Neural cell (in vitro differentiated cells): ENCODE measurements around the gene SLC38A1. TPM values are rescaled to one million over a fixed set of nuclear protein-coding genes. Genes with fewer than 3 reads are reported as not detected.

Source experiments
- H2AFZ ChIP-seq: fragments of 200-600, 300-800 bp; sonication (generic), shearing (Covaris generic); 2 replicates; pipeline ENCODE4 v1.6.0; 2014; ENCODE audit warnings: low read depth, mild to moderate bottlenecking, antibody characterized with exemption, low read length, moderate library complexity
- H3F3A ChIP-seq: fragments of 200-600 bp; shearing (Covaris generic); 2 replicates; pipeline ENCODE4 v1.6.1; 2016; ENCODE audit warnings: mild to moderate bottlenecking, moderate library complexity, mixed read lengths, antibody characterized with exemption, low read length; ENCODE audit not compliant: insufficient read depth, poor library complexity, severe bottlenecking
- H3K27ac ChIP-seq: fragments of 200-600, 300-800 bp; sonication (generic), shearing (Covaris generic); 2 replicates; pipeline ENCODE4 v1.5.1; 2014; ENCODE audit warnings: mild to moderate bottlenecking, low read length, moderate library complexity
- H3K27me3 ChIP-seq: fragments of 300-800, 200-600 bp; sonication (generic), shearing (Covaris generic); 2 replicates; pipeline ENCODE4 v1.6.0; 2014; ENCODE audit warnings: mild to moderate bottlenecking, low read depth, low read length, moderate library complexity; ENCODE audit not compliant: insufficient read depth
- H3K36me3 ChIP-seq: fragments of 300-800, 200-600 bp; sonication (generic), shearing (Covaris generic); 2 replicates; pipeline ENCODE4 v1.5.1; 2014; ENCODE audit warnings: mild to moderate bottlenecking, antibody characterized with exemption, low read length, moderate library complexity; ENCODE audit not compliant: insufficient read depth
- H3K4me2 ChIP-seq: fragments of 300-800, 200-600 bp; sonication (generic), shearing (Covaris generic); 2 replicates; pipeline ENCODE4 v1.6.0; 2014; ENCODE audit warnings: mild to moderate bottlenecking, low read length
- H3K4me3 ChIP-seq: fragments of 300-800, 200-600 bp; sonication (generic), shearing (Covaris generic); 2 replicates; pipeline ENCODE4 v1.5.1; 2014; ENCODE audit warnings: mild to moderate bottlenecking, low read length, moderate library complexity
- H3K79me2 ChIP-seq: fragments of 200-600 bp; shearing (Covaris generic); replicated peaks from 2 replicates; pipeline ENCODE4 v1.6.0; 2014; ENCODE audit warnings: mild to moderate bottlenecking, low read length, moderate library complexity; ENCODE audit not compliant: insufficient read depth
- H3K9ac ChIP-seq: fragments of 300-800, 200-600 bp; sonication (generic), shearing (Covaris generic); 2 replicates; pipeline ENCODE4 v1.6.1; 2016; ENCODE audit warnings: mild to moderate bottlenecking, low read length, mixed read lengths
- H3K9me2 ChIP-seq: fragments of 200-600 bp; shearing (Covaris generic); 2 replicates; pipeline ENCODE4 v1.6.1; 2016; ENCODE audit warnings: mild to moderate bottlenecking, low read length, mixed read lengths; ENCODE audit not compliant: insufficient read depth
- H3K9me3 ChIP-seq: fragments of 200-600, 300-800 bp; sonication (generic), shearing (Covaris generic); 2 replicates; pipeline ENCODE4 v1.6.1; 2016; ENCODE audit warnings: mild to moderate bottlenecking, mixed run types, low read length, moderate library complexity, mixed read lengths
- H4K20me1 ChIP-seq: fragments of 200-600 bp; shearing (Covaris generic); 2 replicates; pipeline ENCODE4 v1.6.1; 2016; ENCODE audit warnings: mild to moderate bottlenecking, mixed run types; ENCODE audit not compliant: insufficient read depth
- CTCF ChIP-seq: fragments of 450-650 bp; IDR thresholded peaks from 2 replicates; pipeline ENCODE4 v1.5.1; 2014; ENCODE audit warnings: antibody characterized with exemption, mild to moderate bottlenecking, moderate library complexity; ENCODE audit not compliant: poor library complexity, severe bottlenecking
- EP300 ChIP-seq: fragments of 450-650 bp; conservative IDR thresholded peaks from 2 replicates; pipeline ENCODE4 v1.6.1; 2014; ENCODE audit warnings: antibody characterized with exemption, mild to moderate bottlenecking, moderate library complexity; ENCODE audit not compliant: poor library complexity, severe bottlenecking
- EZH2 ChIP-seq: fragments of 200-600, 300-800 bp; shearing (Covaris generic), sonication (generic); IDR thresholded peaks from 2 replicates; pipeline ENCODE4 v1.6.1; 2014; ENCODE audit warnings: antibody characterized with exemption, low read length, borderline replicate concordance, mild to moderate bottlenecking; ENCODE audit not compliant: insufficient read depth, poor library complexity, severe bottlenecking
- MXI1 ChIP-seq: fragments of 450-650 bp; conservative IDR thresholded peaks from 2 replicates; pipeline ENCODE4 v1.6.1; 2014; ENCODE audit warnings: antibody characterized with exemption, mild to moderate bottlenecking; ENCODE audit not compliant: poor library complexity, severe bottlenecking
- POLR2AphosphoS5 ChIP-seq: IDR thresholded peaks from 2 replicates; pipeline ENCODE4 v1.6.1; 2012
- RAD21 ChIP-seq: fragments of 450-650 bp; conservative IDR thresholded peaks from 2 replicates; pipeline ENCODE4 v1.6.1; 2014; ENCODE audit warnings: antibody characterized with exemption, mild to moderate bottlenecking, moderate library complexity
- REST ChIP-seq: IDR thresholded peaks from 2 replicates; pipeline ENCODE4 v1.6.1; 2012; ENCODE audit warnings: borderline replicate concordance
- SMC3 ChIP-seq: fragments of 450-650 bp; conservative IDR thresholded peaks from 2 replicates; pipeline ENCODE4 v1.6.1; 2014; ENCODE audit warnings: antibody characterized with exemption, mild to moderate bottlenecking, moderate library complexity; ENCODE audit not compliant: poor library complexity
- TAF1 ChIP-seq: IDR thresholded peaks from 2 replicates; pipeline ENCODE4 v1.6.1; 2012; ENCODE audit warnings: low read depth
- polyA plus RNA-seq: library from polyadenylated mRNA; depleted of rRNA; stranded (reverse); fragments of >200 nt; gene quantifications from 2 replicates; pipeline ENCODE4 v1.2.3, GENCODE V29; 2014

The SLC38A1 gene
- polyA plus RNA-seq, 1 donor from 2014 or later, result 124 TPM

GRCh38 chr12:46160981-46161690, 107.7 kb downstream of the SLC38A1 start:
- no peaks in the 10 kb centered on the region for H3K9me2 ChIP-seq
- no peak for TF ChIP-seq MXI1
- no peak overlapping the region for H2AFZ ChIP-seq
- H3K9ac ChIP-seq, result no peak overlapping the region
- H3K4me2 ChIP-seq, result no peak overlapping the region
- no peaks in the 10 kb centered on the region for H3F3A ChIP-seq
- H3K9me3 ChIP-seq, result no peaks in the 10 kb centered on the region
- no peaks in the 10 kb centered on the region for H3K36me3 ChIP-seq
- no peaks in the 10 kb centered on the region for H3K27me3 ChIP-seq
- H4K20me1 ChIP-seq, result no peaks in the 10 kb centered on the region
- no peaks in the 10 kb centered on the region for H3K79me2 ChIP-seq
- no peak overlapping the region for H3K4me3 ChIP-seq
- H3K27ac ChIP-seq, result no peak overlapping the region

GRCh38 chr12:46160101-46160980, 108.5 kb downstream of the SLC38A1 start:
- Histone ChIP-seq H3K9me2 (no peaks in the 10 kb centered on the region), H3K27me3 (no peaks in the 10 kb centered on the region), H2AFZ (no peak overlapping the region), H3K4me2 (no peak overlapping the region), H3K9ac (no peak overlapping the region), H3K27ac (no peak overlapping the region), H3F3A (no peaks in the 10 kb centered on the region), H4K20me1 (no peaks in the 10 kb centered on the region), H3K79me2 (no peaks in the 10 kb centered on the region), H3K4me3 (no peak overlapping the region), H3K9me3 (no peaks in the 10 kb centered on the region), H3K36me3 (no peaks in the 10 kb centered on the region)
- no peak for TF ChIP-seq POLR2AphosphoS5
- no peak for TF ChIP-seq EZH2
- TF ChIP-seq REST, result no peak
- TF ChIP-seq MXI1, result no peak
- no peak for TF ChIP-seq CTCF
- no peak for TF ChIP-seq RAD21
- no peak for TF ChIP-seq EP300
- no peak for TF ChIP-seq TAF1
- TF ChIP-seq SMC3, result no peak
